B cell (primary cell): ENCODE data around the gene MAPKBP1.

Source experiments
- CTCF ChIP-seq: fragments of 200-600 bp; IDR thresholded peaks from one replicate; pipeline ENCODE4 v1.8.0; 2022; ENCODE audit warnings: antibody characterized with exemption, mild to moderate bottlenecking
- EZH2 ChIP-seq: IDR thresholded peaks from 2 replicates; pipeline ENCODE4 v1.6.1; 2012; ENCODE audit warnings: borderline replicate concordance, low read depth, mild to moderate bottlenecking, moderate library complexity, low read length; ENCODE audit not compliant: insufficient read depth, poor library complexity, severe bottlenecking

- TF ChIP-seq CTCF = no peak
- no peak for TF ChIP-seq EZH2
Measured at GRCh38 chr15:41827290-41827879, 53.1 kb downstream of the MAPKBP1 start.
